ENCODE results near the gene TADA2A. TPM values are rescaled to one million over a fixed set of nuclear protein-coding genes. Genes with fewer than 3 reads are reported as not detected.

TADA2A gene
- total RNA-seq, 2 donors from 2014 or later = 26.9 to 31.6 TPM

DNA sequence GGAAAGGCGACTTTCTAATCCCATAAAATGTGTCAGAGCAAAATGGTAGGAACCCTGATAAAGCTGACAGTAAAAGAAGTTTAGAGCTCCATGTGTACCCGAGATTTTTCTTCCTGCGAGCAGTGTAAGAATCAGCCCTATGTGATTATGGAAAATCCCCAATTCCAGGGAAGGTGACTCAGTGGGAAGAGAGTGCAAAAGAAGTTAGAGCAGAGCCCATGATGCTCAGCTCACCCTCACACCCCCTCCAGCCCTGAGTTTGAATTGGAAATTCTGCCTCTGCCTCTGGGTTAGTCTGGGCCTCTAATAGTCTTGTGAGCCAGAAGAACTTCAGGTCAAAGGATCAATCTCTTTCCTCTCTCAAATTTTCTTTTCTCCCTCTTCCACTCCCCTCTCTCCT, 18.4 kb upstream of the TADA2A start:
- no peaks in the 10 kb centered on the region for H3K27me3 Mint-ChIP-seq (ENCODE audit: insufficient read depth)
- no peaks in the 10 kb centered on the region for H3K36me3 ChIP-seq (ENCODE audit: control insufficient read depth, insufficient read depth, low read length)

DNA sequence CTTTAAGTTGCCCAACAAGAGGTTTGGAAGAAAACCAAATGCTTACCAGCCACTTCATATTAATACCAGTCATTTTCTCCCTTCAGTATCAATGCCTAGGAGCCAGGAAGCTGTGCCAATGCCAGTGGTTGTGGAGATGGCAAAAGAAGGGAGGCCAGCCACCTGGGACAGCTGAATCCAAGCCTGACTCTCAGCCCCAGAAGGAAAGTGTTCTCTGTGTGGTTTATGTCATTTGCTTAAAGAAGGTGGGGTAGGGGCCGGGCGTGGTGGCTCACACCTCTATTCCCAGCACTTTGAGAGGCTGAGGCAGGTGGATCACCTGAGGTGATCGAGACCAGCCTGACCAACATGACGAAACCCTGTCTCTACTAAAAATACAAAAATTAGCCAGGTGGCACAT, 17.5 kb upstream of the TADA2A start:
- Mint-ChIP-seq H3K4me3 (no peak overlapping the region), H3K4me1 (peaks cover 5% of the 10 kb centered on the region), H3K36me3 (ENCODE audit: low read depth) (no peaks in the 10 kb centered on the region), H3K27ac (no peak overlapping the region), H3K27me3 (ENCODE audit: insufficient read depth) (no peaks in the 10 kb centered on the region), H3K9me3 (no peaks in the 10 kb centered on the region)
- Histone ChIP-seq H3K9ac (ENCODE audit: extremely low read depth, low read length, poor library complexity, severe bottlenecking) (no peak overlapping the region), H3K36me3 (ENCODE audit: control insufficient read depth, insufficient read depth, low read length) (no peaks in the 10 kb centered on the region), H3K27ac (ENCODE audit: low read depth, low read length) (no peak overlapping the region), H3K9me3 (ENCODE audit: control insufficient read depth, low read length) (no peaks in the 10 kb centered on the region), H3K27me3 (ENCODE audit: control insufficient read depth, insufficient read depth, low read length, poor library complexity, severe bottlenecking) (no peaks in the 10 kb centered on the region), H3K4me3 (ENCODE audit: low read length) (no peak overlapping the region), H3K4me1 (ENCODE audit: control insufficient read depth, insufficient read depth, low read length) (peaks cover 3% of the 10 kb centered on the region)
- 92 to 98% methylated on average over 4 of the region's 4 CpGs for WGBS, 2 experiments (ENCODE audit: insufficient coverage in 1 of 2, insufficient read length in 1 of 2)
- TF ChIP-seq, protein P1, sequence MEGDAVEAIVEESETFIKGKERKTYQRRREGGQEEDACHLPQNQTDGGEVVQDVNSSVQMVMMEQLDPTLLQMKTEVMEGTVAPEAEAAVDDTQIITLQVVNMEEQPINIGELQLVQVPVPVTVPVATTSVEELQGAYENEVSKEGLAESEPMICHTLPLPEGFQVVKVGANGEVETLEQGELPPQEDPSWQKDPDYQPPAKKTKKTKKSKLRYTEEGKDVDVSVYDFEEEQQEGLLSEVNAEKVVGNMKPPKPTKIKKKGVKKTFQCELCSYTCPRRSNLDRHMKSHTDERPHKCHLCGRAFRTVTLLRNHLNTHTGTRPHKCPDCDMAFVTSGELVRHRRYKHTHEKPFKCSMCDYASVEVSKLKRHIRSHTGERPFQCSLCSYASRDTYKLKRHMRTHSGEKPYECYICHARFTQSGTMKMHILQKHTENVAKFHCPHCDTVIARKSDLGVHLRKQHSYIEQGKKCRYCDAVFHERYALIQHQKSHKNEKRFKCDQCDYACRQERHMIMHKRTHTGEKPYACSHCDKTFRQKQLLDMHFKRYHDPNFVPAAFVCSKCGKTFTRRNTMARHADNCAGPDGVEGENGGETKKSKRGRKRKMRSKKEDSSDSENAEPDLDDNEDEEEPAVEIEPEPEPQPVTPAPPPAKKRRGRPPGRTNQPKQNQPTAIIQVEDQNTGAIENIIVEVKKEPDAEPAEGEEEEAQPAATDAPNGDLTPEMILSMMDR (conservative IDR thresholded peaks at IDR 0.05) = no peak
- no peak for DNase-seq

More for the DNA sequence above, 18.4 kb upstream of the TADA2A start:
- H3K4me1 Mint-ChIP-seq = peaks cover 5% of the 10 kb centered on the region
- Histone ChIP-seq H3K27ac (ENCODE audit: low read depth, low read length) (no peak overlapping the region), H3K4me3 (ENCODE audit: low read length) (no peak overlapping the region), H3K27me3 (ENCODE audit: control insufficient read depth, insufficient read depth, low read length, poor library complexity, severe bottlenecking) (no peaks in the 10 kb centered on the region), H3K9me3 (ENCODE audit: control insufficient read depth, low read length) (no peaks in the 10 kb centered on the region), H3K4me1 (ENCODE audit: control insufficient read depth, insufficient read depth, low read length) (peaks cover 3% of the 10 kb centered on the region), H3K9ac (ENCODE audit: extremely low read depth, low read length, poor library complexity, severe bottlenecking) (no peak overlapping the region)
- no peak for DNase-seq
- WGBS, 2 experiments (ENCODE audit: insufficient coverage in 1 of 2, insufficient read length in 1 of 2) = 90 to 96% methylated on average over 3 of the region's 3 CpGs
- H3K9me3 Mint-ChIP-seq = no peaks in the 10 kb centered on the region
- no peak overlapping the region for H3K27ac Mint-ChIP-seq
- no peaks in the 10 kb centered on the region for H3K36me3 Mint-ChIP-seq (ENCODE audit: low read depth)
- H3K4me3 Mint-ChIP-seq = no peak overlapping the region
- TF ChIP-seq, protein P1 (conservative IDR thresholded peaks at IDR 0.05) = no peak

DNA sequence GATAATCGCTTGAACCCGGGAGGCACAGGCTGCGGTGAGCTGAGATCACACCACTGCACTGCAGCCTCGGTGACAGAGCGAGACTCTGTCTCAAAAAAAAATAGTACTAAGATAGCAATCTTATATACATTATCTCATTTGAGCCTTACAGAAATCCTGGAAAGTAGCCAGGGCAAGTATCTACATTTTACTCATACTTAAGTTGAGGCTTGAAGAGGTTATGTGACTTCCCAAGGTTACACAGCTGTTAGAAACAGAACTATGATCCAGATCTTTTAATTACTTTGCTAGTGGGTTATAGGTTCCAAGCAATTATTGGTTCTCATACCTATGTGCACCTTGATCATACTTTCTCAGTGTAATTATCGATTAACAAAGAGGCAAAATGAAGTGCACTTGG, 15.5 kb upstream of the TADA2A start:
- H3K4me1 Mint-ChIP-seq = peaks cover 5% of the 10 kb centered on the region
- DNase-seq = no peak
- Histone ChIP-seq H3K9me3 (ENCODE audit: control insufficient read depth, low read length) (no peaks in the 10 kb centered on the region), H3K9ac (ENCODE audit: extremely low read depth, low read length, poor library complexity, severe bottlenecking) (no peak overlapping the region), H3K4me3 (ENCODE audit: low read length) (no peak overlapping the region), H3K4me1 (ENCODE audit: control insufficient read depth, insufficient read depth, low read length) (peaks cover 3% of the 10 kb centered on the region), H3K27ac (ENCODE audit: low read depth, low read length) (no peak overlapping the region), H3K27me3 (ENCODE audit: control insufficient read depth, insufficient read depth, low read length, poor library complexity, severe bottlenecking) (no peaks in the 10 kb centered on the region), H3K36me3 (ENCODE audit: control insufficient read depth, insufficient read depth, low read length) (no peaks in the 10 kb centered on the region)
- whole genome bisulfite sequencing, 2 experiments (ENCODE audit: insufficient coverage in 1 of 2, insufficient read length in 1 of 2) = 89 to 90% methylated on average over 6 of the region's 6 CpGs
- TF ChIP-seq, protein P1 (conservative IDR thresholded peaks at IDR 0.05) = no peak
- no peaks in the 10 kb centered on the region for H3K27me3 Mint-ChIP-seq (ENCODE audit: insufficient read depth)
- H3K9me3 Mint-ChIP-seq = no peaks in the 10 kb centered on the region
- H3K27ac Mint-ChIP-seq = no peak overlapping the region
- no peak overlapping the region for H3K4me3 Mint-ChIP-seq
- H3K36me3 Mint-ChIP-seq (ENCODE audit: low read depth) = no peaks in the 10 kb centered on the region
